Measurements from ENCODE around the gene PTGFR. TPM values are rescaled to one million over a fixed set of nuclear protein-coding genes. Genes with fewer than 3 reads are reported as not detected.

PTGFR gene
- polyA plus RNA-seq, 1 donor (not counting 4 experiments of a cell fraction or from before 2014, with no cell fraction given): not detected

DNA sequence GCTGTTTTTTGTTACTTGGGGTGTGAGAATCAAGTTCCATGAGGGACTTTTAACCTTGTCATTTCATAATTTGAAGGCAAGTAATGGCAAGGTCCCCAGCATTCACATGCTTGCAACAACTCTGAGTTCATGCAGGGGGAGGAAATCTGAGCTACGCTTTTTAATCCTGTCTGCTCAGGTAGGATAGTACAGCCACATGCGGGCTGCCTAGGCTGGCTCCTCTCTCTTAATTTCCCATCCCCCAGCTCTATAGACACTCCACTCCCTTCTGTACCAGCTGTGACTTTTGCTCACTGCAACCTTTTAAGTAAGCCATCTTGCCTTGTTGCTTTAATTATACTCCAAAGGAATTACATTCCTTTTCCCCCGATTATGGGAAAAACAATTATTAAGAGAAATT is 30.1 kb downstream of the PTGFR start:
- H3K4me3 ChIP-seq (ENCODE audit: control insufficient read depth in 2 of 3, extremely low read depth in 1 of 3, insufficient read depth in 2 of 3, low read depth in 1 of 3, low read length in 3 of 3): no peak overlapping the region
- H3K4me2 ChIP-seq (ENCODE audit: control insufficient read depth, extremely low read depth, insufficient read depth, low read depth, low read length): no peak overlapping the region
- no peak overlapping the region for H3K27ac ChIP-seq (ENCODE audit: control insufficient read depth, insufficient read depth, low read length)
- no peaks in the 10 kb centered on the region for H3K4me1 ChIP-seq (ENCODE audit: control insufficient read depth, extremely low read depth, insufficient read depth, low read length)
- no peaks in the 10 kb centered on the region for H4K20me1 ChIP-seq (ENCODE audit: control insufficient read depth, extremely low read depth, insufficient read depth, low read length)
- H2AFZ ChIP-seq (ENCODE audit: control insufficient read depth, low read length): no peak overlapping the region
- no peak for FAIRE-seq
- H3K27me3 ChIP-seq (ENCODE audit: control insufficient read depth, extremely low read depth, insufficient read depth, low read length): no peaks in the 10 kb centered on the region
- dilution Hi-C loops (cut with MboI; ENCODE audit: extremely low pct_ligation_motif_present, low sequenced_read_pairs): no loop called here
- TF ChIP-seq EZH2 (IDR thresholded peaks at IDR 0.05; ENCODE audit: low read length): no peak
- TF ChIP-seq, protein P1, sequence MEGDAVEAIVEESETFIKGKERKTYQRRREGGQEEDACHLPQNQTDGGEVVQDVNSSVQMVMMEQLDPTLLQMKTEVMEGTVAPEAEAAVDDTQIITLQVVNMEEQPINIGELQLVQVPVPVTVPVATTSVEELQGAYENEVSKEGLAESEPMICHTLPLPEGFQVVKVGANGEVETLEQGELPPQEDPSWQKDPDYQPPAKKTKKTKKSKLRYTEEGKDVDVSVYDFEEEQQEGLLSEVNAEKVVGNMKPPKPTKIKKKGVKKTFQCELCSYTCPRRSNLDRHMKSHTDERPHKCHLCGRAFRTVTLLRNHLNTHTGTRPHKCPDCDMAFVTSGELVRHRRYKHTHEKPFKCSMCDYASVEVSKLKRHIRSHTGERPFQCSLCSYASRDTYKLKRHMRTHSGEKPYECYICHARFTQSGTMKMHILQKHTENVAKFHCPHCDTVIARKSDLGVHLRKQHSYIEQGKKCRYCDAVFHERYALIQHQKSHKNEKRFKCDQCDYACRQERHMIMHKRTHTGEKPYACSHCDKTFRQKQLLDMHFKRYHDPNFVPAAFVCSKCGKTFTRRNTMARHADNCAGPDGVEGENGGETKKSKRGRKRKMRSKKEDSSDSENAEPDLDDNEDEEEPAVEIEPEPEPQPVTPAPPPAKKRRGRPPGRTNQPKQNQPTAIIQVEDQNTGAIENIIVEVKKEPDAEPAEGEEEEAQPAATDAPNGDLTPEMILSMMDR (optimal IDR thresholded peaks at IDR 0.05 in 1 of 3, IDR thresholded peaks at IDR 0.05 in 1 of 3, conservative IDR thresholded peaks at IDR 0.05 in 1 of 3; ENCODE audit: extremely low read depth in 1 of 3, insufficient read depth in 2 of 3, low read length in 3 of 3): no peak
- no peaks in the 10 kb centered on the region for H3K36me3 ChIP-seq (ENCODE audit: control insufficient read depth in 2 of 2, extremely low read depth in 1 of 2, insufficient read depth in 2 of 2, low read length in 2 of 2)
- no peaks in the 10 kb centered on the region for H3K9me3 ChIP-seq (ENCODE audit: control insufficient read depth, low read depth, low read length)
- no peak for DNase-seq (ENCODE audit: low read depth, low spot score)
- H3K9ac ChIP-seq (ENCODE audit: control insufficient read depth, extremely low read depth, insufficient read depth, low read length): no peak overlapping the region
- H3K79me2 ChIP-seq (ENCODE audit: control insufficient read depth, insufficient read depth, low read length): no peaks in the 10 kb centered on the region
- H3K9me1 ChIP-seq (ENCODE audit: control insufficient read depth, extremely low read depth, insufficient read depth, low read length): no peaks in the 10 kb centered on the region

DNA sequence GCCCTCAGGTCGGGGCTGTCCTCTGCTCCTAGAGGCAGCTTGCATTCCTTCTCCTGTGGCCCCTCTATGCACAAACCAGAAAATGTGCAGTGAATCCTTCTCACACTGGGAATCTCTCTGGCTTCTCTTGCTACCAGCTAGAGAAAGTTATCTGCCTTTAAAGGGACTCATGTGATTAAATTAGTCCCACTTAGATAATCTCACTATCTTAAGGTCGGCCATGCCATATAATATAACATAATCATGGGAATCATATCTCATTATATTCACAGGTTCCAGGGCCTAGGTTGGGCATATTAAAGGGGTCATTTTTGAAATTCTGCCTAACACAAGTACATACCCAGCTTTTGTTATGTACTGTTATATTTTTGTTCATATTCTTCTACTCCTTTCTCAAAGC is 31.4 kb downstream of the PTGFR start:
- Histone ChIP-seq H4K20me1 (ENCODE audit: control insufficient read depth, extremely low read depth, insufficient read depth, low read length) (no peaks in the 10 kb centered on the region), H3K4me1 (ENCODE audit: control insufficient read depth, extremely low read depth, insufficient read depth, low read length) (no peaks in the 10 kb centered on the region), H3K27ac (ENCODE audit: control insufficient read depth, insufficient read depth, low read length) (no peak overlapping the region), H3K9me1 (ENCODE audit: control insufficient read depth, extremely low read depth, insufficient read depth, low read length) (no peaks in the 10 kb centered on the region), H3K4me3 (ENCODE audit: control insufficient read depth in 2 of 3, extremely low read depth in 1 of 3, insufficient read depth in 2 of 3, low read depth in 1 of 3, low read length in 3 of 3) (no peak overlapping the region), H3K36me3 (ENCODE audit: control insufficient read depth in 2 of 2, extremely low read depth in 1 of 2, insufficient read depth in 2 of 2, low read length in 2 of 2) (no peaks in the 10 kb centered on the region), H3K79me2 (ENCODE audit: control insufficient read depth, insufficient read depth, low read length) (no peaks in the 10 kb centered on the region), H3K27me3 (ENCODE audit: control insufficient read depth, extremely low read depth, insufficient read depth, low read length) (no peaks in the 10 kb centered on the region), H3K4me2 (ENCODE audit: control insufficient read depth, extremely low read depth, insufficient read depth, low read depth, low read length) (no peak overlapping the region), H3K9me3 (ENCODE audit: control insufficient read depth, low read depth, low read length) (no peaks in the 10 kb centered on the region), H2AFZ (ENCODE audit: control insufficient read depth, low read length) (no peak overlapping the region), H3K9ac (ENCODE audit: control insufficient read depth, extremely low read depth, insufficient read depth, low read length) (no peak overlapping the region)
- DNase-seq (ENCODE audit: low read depth, low spot score): no peak
- TF ChIP-seq, protein P1 (optimal IDR thresholded peaks at IDR 0.05 in 1 of 3, IDR thresholded peaks at IDR 0.05 in 1 of 3, conservative IDR thresholded peaks at IDR 0.05 in 1 of 3; ENCODE audit: extremely low read depth in 1 of 3, insufficient read depth in 2 of 3, low read length in 3 of 3): no peak
- TF ChIP-seq EZH2 (IDR thresholded peaks at IDR 0.05; ENCODE audit: low read length): no peak
- dilution Hi-C loops (cut with MboI; ENCODE audit: extremely low pct_ligation_motif_present, low sequenced_read_pairs): no loop called here
- no peak for FAIRE-seq
